Activated gamma-delta T cell treated with anti-CD3 and anti-CD28 coated beads, Interleukin-2, amount 50 U/mL, for 16 hours (primary cell): ENCODE results near the gene AGPAT4.
"Not testable (repeated sequence)": the region's sequence is repeated elsewhere in the genome, so short reads cannot be mapped to it uniquely, and the experiment has no call there.

ENCODE experiments used
- DNase-seq: peaks from one replicate; pipeline ENCODE4 v3.0.0-alpha.2; 2020; ENCODE audit warnings: low read depth

The AGPAT4 gene

DNA sequence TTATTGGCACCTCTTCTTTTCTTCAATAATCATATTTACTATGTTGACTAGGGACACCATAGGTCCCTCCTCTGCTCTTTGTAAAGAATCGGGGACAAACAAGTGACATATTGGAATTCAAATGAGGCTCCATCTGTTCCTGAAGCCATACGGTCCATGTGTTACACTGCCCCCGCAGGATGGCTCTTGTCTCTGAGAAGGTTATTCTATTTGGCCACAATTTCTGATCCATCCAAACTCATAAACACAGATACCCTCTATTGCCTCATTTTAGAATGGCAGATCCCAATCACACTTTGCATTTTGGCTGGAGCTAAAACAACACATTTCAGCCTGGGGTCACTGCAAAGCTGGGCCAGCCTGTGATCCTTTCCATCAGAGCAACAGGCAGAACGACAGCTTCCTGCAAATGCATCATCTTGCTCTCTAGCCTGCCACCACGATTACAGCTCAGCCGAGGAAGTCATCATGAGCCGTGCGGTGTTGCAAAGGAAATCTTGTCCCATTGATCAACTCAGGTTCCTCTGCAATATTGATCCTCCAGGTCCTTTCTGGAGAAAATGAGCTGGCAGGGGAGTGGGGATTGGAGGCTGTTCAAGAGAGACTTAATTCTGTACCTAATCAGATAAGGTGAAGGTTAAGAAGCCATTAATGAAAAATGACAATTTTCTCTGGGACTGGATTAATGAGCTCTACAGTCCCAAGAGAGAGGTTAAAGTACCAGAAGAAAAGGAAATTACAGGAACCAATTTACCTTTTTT lies 73.1 kb downstream of the AGPAT4 start:
- DNase-seq, result no peak

GRCh38 chr6:161199850-161200249 lies 74.0 kb downstream of the AGPAT4 start:
- DNase-seq, result no peak

DNA sequence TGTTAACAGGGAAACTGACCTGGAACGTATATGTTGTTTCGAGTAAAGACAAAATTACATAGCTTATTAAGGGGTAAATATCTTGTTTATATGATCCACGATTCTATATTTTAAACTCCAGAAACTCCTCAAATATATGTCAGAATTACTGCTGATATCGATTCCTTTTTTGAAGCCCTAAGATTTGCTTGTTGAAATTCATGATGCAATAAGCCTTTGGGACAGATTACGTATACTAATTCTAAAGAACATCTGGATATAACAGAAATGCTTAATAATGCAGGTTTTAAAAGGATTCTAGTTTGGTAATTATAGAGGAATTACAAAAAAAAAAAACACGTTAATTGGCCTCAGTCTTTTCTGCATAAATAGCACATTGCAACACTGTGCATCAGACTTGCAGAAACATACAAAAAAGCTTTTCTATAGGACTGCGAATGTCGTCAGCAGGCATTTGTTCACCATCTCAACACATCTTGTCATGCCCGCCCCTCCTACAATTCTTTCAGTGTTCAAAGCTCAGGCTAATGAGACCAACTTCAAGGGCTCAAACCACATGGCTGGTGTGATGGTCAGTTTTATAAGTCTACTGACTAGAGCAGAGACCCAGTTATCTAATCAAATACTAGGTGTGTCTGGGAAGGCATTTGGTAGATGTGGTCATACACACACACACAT lies 74.9 kb downstream of the AGPAT4 start:
- DNase-seq, result no peak

GRCh38 chr6:161198176-161198575 lies 75.7 kb downstream of the AGPAT4 start:
- no peak for DNase-seq

DNA sequence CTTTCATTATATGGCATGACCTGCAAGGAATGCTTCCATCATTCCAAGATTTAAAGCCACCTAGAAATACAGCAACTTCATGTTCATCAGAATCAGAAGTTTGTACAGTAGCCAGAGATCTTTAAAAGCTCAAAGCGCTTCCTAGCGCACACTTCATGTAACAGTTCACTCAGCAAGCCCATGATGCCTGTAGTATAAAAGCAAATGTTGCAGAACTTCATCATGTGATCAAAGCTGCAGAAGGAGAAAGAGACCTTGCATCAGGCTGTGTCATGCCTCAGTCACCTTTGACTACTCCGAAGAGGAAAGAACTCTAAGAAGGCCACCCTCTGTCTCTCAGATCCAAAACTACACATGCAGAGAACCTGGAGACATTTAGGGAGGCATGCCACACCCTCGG lies 78.5 kb downstream of the AGPAT4 start:
- no peak for DNase-seq

- DNase-seq, result no peak
Observed at GRCh38 chr6:161194374-161194773, 79.5 kb downstream of the AGPAT4 start.

- DNase-seq, result no peak
Observed at GRCh38 chr6:161192636-161193411, 81.0 kb downstream of the AGPAT4 start.

GRCh38 chr6:161191671-161192070 lies 82.2 kb downstream of the AGPAT4 start:
- no peak for DNase-seq

GRCh38 chr6:161191007-161191406 lies 82.9 kb downstream of the AGPAT4 start:
- no peak for DNase-seq

DNA sequence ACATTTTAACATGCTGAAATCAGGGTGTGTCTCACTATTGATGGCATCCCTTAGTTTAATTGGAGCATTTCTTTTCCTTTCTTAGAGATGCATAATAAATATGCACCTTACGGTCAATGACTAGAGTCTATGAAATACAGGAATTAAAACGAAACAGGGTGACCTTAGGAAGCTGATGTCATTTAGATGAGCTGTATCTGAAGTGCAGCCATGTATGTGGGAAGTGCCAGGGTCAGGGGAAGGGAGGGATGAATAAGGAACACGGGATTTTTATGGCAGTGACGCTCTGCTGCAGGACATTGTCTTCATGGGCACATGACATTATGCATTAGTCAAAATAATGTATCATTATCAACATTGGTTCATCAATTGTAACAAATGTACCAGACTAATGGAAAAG lies 84.0 kb downstream of the AGPAT4 start:
- DNase-seq, result no peak

GRCh38 chr6:161188547-161189465 lies 85.1 kb downstream of the AGPAT4 start:
- no peak for DNase-seq

DNA sequence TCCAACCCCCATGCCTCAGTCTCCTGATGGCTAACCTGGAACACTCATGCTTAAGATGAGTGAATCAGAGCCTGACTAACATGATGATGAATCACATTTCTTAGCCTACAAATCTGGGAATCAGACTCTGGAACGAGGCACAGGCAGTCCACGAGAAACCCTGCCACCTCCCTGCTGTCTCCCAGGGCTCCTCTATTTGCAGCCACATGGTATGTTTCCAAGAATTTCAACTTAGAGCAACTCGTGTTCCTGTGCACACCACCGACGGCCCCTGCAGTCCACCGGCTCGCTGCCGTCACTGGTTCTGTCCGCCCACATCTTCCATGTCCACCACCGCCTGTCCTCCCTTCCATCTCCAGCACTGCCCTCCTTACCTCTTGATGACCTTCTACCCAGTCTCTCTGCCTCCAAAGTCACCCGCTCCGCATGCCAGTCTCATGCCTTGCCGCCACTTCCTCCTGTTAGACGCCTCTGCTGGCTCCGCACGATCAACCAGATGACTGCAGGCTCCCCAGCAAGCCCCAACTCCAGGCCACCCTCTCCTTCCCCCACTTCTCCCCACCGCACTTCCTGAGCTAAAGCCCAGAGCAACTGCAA lies 87.6 kb downstream of the AGPAT4 start:
- no peak for DNase-seq

DNA sequence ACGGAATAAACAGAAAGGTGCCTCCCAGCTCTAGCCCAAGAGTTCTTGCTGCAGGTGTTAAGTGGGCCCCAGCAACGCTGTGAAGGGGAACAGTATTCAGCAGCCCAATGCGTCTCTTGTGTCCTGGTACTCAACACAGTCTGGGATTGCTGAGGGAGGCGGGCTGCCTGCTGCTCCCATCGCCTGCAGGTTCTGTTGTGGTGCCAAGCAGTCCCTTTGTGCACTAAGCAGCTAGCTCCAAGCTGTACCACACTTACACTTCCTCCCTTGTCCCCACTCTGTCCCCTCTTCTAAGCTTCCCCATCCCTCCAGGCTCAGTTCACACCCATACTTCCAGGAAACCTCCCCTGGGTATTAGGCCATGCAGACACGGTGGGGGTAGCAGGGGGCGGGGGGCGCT lies 92.7 kb downstream of the AGPAT4 start:
- no peak for DNase-seq

GRCh38 chr6:161178155-161178554 lies 95.7 kb downstream of the AGPAT4 start:
- DNase-seq, result not testable (repeated sequence)

DNA sequence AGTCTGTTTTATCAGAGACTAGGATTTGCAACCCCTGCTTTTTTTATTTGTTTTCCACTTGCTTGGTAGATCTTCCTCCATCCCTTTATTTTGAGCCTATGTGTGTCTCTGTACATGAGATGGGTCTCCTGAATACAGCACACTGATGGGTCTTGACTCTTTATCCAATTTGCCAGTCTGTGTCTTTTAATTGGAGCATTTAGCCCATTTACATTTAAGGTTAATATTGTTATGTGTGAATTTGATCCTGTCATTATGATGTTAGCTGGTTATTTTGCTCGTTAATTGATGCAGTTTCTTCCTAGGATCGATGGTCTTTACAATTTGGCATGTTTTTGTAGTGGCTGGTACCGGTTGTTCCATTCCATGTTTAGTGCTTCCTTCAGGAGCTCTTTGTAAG lies 97.4 kb downstream of the AGPAT4 start:
- not testable (repeated sequence) for DNase-seq

- not testable (repeated sequence) for DNase-seq
Observed at GRCh38 chr6:161172769-161173168, 101.1 kb downstream of the AGPAT4 start.

GRCh38 chr6:161171207-161171606 lies 102.7 kb downstream of the AGPAT4 start:
- DNase-seq, result no peak

- no peak for DNase-seq
Observed at GRCh38 chr6:161169696-161170095, 104.2 kb downstream of the AGPAT4 start.

DNA sequence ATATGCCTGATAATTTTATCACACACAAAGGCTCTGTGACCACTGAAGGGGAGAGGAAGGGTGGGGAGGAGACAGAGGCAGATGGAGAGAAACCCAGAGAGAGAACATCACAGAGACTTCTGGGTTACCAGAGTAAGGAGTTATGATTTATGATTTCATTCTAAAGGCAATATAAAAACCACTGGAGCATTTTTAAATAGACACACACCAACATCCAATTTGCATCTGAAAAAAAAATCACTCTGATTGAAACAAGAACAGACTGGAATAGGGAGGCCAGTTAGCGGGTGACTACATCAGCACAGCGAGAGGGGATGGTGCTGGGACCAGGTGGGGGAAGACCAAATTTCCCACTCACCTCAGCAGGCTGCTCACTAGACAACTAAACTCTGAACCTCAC lies 104.8 kb downstream of the AGPAT4 start:
- no peak for DNase-seq

DNA sequence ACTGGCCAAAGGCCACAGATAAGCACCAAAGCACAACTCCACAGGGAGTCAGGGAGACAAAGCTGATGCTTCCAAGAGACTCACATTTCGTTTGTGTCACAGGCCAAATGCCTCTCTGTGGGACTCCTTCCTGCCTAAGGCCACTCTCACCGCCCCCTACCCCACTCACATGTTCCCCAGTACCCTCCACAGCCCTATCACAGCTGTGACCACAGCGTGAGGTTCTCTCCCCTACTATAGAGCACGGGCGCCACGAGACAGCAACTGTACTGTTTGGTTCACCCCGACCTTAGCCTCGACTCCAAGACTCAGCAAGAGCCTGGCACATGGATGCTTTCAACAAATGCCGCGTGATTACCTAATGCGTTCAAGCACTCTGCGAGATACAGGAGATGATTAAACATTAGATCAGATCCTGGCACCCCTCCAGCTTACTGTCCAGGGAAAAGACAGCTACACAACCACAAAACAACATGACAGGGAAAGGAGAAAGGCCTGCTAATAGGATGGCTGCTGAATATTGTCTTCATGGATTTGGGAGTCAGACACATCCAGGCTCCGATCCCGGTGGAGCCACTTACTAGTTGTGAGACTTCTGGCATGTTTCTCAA lies 105.5 kb downstream of the AGPAT4 start:
- no peak for DNase-seq

GRCh38 chr6:161166677-161167076 lies 107.2 kb downstream of the AGPAT4 start:
- DNase-seq, result no peak
